Stimulated activated CD4-positive, alpha-beta T cell treated with anti-CD3 and anti-CD28 coated beads, Interleukin-1b, Interleukin-23, amount 100 ng/mL, for 4 hours (primary cell): ENCODE results near the gene UPP1.

Source experiments
- DNase-seq, 2 donors: peaks; one replicate each; pipeline ENCODE4 v3.0.0-alpha.2; 2020; ENCODE audit warnings: low read depth in 2 of 2

The UPP1 gene

DNA sequence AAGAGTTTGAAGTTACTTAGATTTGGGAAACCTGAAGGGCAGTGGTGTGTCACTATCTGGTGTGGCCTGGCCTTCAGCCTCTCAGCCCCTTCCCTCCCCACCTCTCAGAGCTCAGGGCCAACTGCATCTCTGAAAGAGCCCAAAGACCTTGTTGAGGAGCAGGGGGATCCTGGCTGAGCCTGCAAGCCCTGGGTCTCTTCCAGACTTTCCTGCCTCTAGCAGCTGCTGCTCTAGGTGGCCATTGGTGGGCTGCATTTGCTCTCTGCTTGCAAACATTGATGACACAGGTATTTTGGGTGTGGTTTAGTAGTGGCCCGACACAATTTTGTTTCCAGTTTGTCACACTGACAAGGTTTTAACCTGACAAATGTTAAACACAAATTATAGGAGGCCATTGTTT is 3.1 kb upstream of the UPP1 start:
- DNase-seq = no peak

DNA sequence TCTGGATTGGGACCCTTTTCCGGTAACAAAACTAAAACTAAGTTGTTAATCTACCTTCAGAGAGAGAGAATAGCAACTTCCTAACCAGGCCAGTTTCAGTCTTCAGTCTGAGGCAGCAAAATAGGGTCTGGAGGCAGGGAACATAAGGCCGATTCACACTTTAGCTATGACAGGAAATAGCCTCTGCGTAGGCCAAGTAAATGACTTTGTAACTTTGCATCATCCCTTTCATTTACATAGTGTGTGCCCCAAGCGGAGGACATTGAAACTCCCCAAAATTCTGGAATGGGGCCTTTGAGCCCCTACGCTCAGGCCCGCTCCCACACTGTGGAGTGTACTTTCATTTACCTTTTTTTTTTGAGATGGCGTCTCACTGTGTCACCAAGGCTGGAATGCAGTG is 1.7 kb upstream of the UPP1 start:
- no peak for DNase-seq

GRCh38 chr7:48088559-48089045 is 463 bp upstream of the UPP1 start:
- DNase-seq = no peak

DNA sequence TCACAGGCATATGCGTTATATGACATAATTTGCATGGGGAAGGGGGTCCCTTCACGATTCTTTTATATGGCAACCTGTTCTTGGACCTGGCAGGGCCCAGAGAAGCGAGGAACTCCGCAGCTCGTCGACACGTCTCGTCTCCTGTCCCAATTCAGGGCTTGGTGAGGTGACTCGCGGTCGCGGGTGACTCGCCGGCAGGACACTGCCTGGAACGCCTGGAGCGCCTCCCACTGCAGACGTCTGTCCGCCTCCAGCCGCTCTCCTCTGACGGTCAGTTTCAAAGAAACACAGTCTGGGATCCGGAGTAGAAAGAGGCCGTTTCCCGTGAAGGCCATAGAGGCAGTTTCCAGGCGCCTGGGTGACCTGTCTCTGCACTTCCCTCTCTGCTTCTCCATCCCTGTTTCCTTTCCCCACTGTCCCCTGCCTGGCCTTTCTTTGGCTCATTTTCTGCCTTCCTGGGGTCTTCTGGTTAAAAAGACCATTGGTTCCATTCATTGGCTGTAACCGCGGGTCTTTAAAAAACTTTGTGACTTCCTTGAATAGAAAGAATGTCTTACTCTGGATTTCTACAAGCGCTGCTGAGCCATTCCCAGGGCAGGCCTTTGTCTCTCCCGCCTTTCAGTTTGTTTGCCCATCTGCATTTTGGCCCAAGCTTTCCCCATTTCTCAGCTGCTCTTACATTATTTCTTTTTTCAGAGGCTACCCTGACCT is 1.2 kb downstream of the UPP1 start:
- no peak for DNase-seq

DNA sequence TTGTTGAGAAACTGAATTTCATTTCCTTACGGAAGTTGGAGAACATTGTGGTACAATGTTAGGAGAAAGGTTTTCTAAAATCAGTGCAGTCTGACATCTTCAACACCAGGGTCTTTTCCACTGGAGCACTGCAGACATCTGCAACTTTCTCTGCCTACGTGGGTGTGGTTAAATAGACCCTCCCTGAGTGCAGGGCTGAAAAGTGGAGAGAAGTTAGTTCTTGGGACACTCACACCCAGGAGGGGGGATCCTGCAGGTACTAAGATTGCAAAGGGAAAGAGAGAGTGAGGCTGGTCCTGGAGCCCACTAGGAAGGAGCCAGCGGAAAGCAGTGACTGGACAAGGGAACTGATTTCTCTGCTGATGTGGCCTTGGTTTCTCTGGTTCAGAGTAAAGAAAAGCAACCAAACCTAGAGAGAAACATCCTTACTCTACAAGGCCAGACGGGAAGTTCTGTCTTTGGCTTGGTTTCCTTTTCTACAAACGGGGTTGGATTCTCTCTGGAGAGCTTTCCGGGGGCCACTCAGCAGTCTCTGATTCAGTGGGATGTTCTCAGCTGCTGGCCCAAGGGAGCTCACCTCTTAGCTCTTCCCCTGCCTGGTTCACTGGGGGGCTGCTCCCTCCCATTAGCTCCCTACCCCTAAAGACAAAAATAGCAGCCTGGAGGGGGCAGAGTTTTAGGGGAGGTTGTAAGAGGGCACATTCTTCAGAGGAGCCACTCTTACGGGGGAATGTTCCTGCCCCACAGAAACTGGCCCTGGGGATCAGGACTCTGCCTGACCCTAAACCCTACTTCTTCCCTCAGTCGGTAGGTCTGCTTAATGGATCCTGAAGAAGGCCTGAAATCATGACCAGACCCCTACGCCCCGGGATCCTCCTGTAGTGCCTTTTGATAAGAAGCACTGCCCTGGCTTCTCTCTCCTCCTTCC is 2.7 kb downstream of the UPP1 start:
- DNase-seq = no peak

GRCh38 chr7:48094861-48095293 is 5.8 kb downstream of the UPP1 start:
- DNase-seq = no peak

DNA sequence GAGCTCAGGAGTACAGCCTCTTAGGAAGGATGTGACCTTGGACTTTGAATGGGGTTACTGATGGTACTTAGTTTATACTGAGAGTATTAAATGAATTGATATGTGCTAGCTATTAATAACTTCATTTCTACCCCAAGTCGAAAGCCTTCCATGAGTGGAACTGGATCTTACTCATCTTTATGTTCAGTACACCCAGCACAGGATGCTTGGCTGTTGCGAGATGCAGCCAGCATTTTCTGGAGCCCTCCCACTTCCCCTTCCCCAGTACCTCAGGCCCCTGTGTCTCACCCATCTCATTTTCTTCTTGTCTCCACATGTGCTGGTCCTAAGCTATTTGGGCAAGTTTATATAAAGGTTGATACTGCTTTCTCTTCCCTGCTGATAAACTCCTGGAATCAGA is 7.2 kb downstream of the UPP1 start:
- no peak for DNase-seq

GRCh38 chr7:48097521-48098231 is 8.6 kb downstream of the UPP1 start:
- no peak for DNase-seq

GRCh38 chr7:48098846-48099245 is 9.8 kb downstream of the UPP1 start:
- DNase-seq = no peak

- no peak for DNase-seq
These were observed 10.7 kb downstream of the UPP1 start for GRCh38 chr7:48099781-48100180.

DNA sequence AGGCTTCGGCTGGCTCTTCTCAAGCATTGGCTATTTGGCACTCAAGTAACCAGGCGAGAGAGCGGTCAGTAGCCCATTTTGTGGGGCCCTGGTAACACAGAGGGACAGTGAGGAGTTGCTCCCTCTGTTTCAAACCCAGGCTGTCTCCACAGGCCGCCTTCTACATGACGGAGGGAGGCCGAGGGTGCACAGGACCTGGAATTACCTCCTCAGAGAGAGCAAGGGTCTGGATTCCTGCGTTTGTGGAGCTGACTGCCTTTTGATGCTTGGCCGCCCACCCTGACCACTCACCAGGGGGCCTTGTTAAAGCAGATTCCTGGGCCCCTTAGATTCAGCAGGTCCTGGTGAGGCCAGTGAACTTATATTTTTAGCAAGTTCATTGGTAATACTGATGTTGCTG is 12.3 kb downstream of the UPP1 start:
- no peak for DNase-seq

- no peak for DNase-seq
These were observed 12.9 kb downstream of the UPP1 start for GRCh38 chr7:48101968-48102367.

DNA sequence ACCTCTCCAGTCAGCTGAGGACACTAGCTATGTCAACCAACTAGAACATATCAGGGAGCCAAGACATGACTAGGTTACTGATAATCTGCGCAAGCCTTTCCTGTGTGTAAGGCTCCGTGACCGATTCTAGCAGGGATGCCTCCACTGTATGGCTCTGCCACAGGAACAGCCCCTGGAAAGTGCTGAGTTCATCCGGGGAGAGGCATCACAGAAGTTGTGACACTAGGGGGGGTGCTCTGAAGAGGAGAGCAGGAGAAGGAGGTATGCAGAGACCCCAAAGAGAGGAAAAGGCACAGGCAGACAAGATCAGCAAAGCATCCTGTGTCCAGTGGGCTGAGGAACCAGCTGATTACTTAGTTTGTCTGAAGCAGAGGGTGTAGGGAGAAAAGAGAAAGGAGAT is 13.5 kb downstream of the UPP1 start:
- no peak for DNase-seq

GRCh38 chr7:48105045-48105444 is 16.0 kb downstream of the UPP1 start:
- DNase-seq = no peak

DNA sequence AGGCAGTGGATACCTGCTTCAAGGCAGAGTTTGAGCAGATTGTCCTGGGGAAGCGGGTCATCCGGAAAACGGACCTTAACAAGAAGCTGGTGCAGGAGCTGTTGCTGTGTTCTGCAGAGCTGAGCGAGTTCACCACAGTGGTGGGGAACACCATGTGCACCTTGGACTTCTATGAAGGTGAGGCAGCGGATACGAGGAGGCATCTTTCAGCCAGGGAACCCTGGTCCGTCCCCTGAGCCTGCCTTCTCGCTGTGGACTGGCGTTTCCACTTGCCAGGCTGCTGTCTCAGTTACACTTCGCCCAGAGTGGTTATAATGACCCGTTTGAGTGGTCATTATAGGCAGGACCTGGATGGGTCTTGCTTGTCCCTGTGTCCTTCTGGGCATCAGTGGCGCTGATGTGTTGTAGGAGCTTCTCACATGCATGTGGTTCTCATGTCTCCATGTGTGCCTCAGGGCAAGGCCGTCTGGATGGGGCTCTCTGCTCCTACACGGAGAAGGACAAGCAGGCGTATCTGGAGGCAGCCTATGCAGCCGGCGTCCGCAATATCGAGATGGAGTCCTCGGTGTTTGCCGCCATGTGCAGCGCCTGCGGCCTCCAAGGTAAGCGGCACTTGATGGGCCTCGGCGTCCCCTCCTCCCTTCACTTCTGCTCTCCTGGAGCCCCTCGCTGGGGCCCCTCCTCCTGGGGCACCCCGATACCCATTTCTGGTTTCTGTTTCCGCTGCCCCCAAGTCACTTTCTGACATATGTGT is 18.0 kb downstream of the UPP1 start:
- DNase-seq = no peak

- DNase-seq = no peak
These were observed 18.9 kb downstream of the UPP1 start for GRCh38 chr7:48107926-48108472.

- no peak for DNase-seq
These were observed 20.1 kb downstream of the UPP1 start for GRCh38 chr7:48108959-48109847.

DNA sequence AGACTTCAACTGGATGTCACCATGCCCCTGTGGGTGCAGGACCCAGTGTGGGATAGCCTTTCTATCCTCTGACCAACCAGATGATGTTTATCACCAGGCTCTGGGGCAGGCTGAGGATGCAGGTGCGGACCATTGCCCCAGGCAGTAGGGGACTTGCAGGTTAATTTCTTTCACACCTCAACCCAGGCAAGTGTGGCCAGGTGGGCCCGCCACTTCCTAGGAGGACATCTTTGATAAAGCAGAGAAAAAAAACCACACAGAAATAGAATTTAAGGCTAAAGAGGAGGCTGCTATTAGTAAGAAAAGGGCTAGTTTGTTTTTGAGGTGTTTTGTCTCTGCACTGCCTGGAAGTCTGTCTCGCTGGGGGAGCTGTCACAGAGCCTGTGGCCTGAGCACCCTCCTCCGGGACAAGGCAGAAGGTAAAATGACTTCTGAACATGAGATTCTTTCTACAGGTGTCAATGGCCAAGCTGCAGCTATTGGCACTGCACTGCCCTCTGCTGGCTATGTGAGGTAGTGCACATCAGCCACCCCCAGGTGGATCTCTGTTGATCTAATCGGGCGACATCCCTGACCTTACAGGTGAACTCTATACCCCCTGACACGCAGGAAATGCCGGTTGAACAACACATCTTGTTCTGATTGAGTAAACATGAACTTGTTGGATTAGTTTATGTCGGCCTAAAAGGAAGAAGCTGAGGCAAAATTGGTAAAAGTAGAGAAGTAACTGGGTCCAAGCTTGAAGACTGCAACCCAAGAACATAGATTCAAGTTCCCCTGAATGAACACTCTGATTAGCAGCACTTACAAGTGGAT is 21.0 kb downstream of the UPP1 start:
- DNase-seq = peak; percentile 85 to 91

GRCh38 chr7:48110868-48111267 is 21.8 kb downstream of the UPP1 start:
- no peak for DNase-seq
